K562 (cell line): Measurements from ENCODE around the gene OSCP1. TPM values are rescaled to one million over a fixed set of nuclear protein-coding genes. Genes with fewer than 3 reads are reported as not detected.

ENCODE experiments used
- ADNP ChIP-seq: fragments of 200-800 bp; sonication (Bioruptor generic); IDR thresholded peaks from 2 replicates; pipeline ENCODE4 v1.6.1; 2016; ENCODE audit warnings: missing genetic modification characterization, missing compliant biosample characterization
- CBX1 ChIP-seq: sonication (generic); IDR thresholded peaks from 2 replicates; pipeline ENCODE4 v1.6.1; 2016; ENCODE audit warnings: antibody characterized with exemption, low read depth, mild to moderate bottlenecking
- ELF2 ChIP-seq: fragments of 250-450 bp; sonication (Bioruptor Pico); IDR thresholded peaks from 2 replicates; pipeline ENCODE4 v1.5.0; 2021; ENCODE audit warnings: mild to moderate bottlenecking
- GTF2E2 ChIP-seq: fragments of 200-800 bp; sonication (Bioruptor generic); IDR thresholded peaks from 2 replicates; pipeline ENCODE4 v1.6.1; 2016; ENCODE audit warnings: missing genetic modification characterization, missing compliant biosample characterization
- ILK ChIP-seq: fragments of 450-650 bp; IDR thresholded peaks from 2 replicates; pipeline ENCODE4 v1.6.1; 2016; ENCODE audit warnings: missing genetic modification characterization, low read depth, mild to moderate bottlenecking, missing compliant biosample characterization, moderate library complexity, borderline replicate concordance
- MIER1 ChIP-seq: fragments of 450-650 bp; IDR thresholded peaks from 2 replicates; pipeline ENCODE4 v1.6.1; 2016; ENCODE audit warnings: antibody characterized with exemption, mild to moderate bottlenecking, low read depth
- MYBL2 ChIP-seq, 2 experiments: fragments of 450-650 bp in 1 of 2; sonication (generic) in 1 of 2; formaldehyde crosslinking in 1 of 2; IDR thresholded peaks; 2 replicates each; pipeline versions ENCODE4 v1.6.1 to v1.8.1; 2017 to 2022; ENCODE audit warnings: borderline replicate concordance in 1 of 2, inconsistent platforms in 1 of 2, low read depth in 1 of 2, mild to moderate bottlenecking in 1 of 2, missing genetic modification reagents in 1 of 2, moderate library complexity in 1 of 2
- STAT5B ChIP-seq: fragments of 250-450 bp; sonication (Bioruptor Pico); IDR thresholded peaks from 2 replicates; pipeline ENCODE4 v1.8.0; 2021; ENCODE audit warnings: mild to moderate bottlenecking, inconsistent platforms
- ZNF133 ChIP-seq: fragments of 250-450 bp; sonication (Bioruptor Pico); IDR thresholded peaks from 2 replicates; pipeline ENCODE4 v1.4.0; 2020; ENCODE audit warnings: mild to moderate bottlenecking
- ZNF274 ChIP-seq: IDR thresholded peaks from 2 replicates; pipeline ENCODE4 v1.6.1; 2011; ENCODE audit warnings: low read depth, mild to moderate bottlenecking, low read length, moderate library complexity, borderline replicate concordance
- ZNF764 ChIP-seq: fragments of 250-450 bp; sonication (Bioruptor Pico); IDR thresholded peaks from 2 replicates; pipeline ENCODE4 v1.4.0; 2020; ENCODE audit warnings: low read depth, mild to moderate bottlenecking, moderate library complexity
- ZNF77 ChIP-seq: fragments of 250-450 bp; sonication (Bioruptor Pico); IDR thresholded peaks from 2 replicates; pipeline ENCODE4 v1.5.0; 2020
- polyA plus RNA-seq, 8 experiments: library from polyadenylated mRNA; depleted of rRNA in 4 of 8; stranded (reverse) in 5 of 8; unstranded in 3 of 8; fragments of >200 nt; fragmentation: Nextera tagmentation in 2 of 8; fragmentation: Illumina TruSeq in 1 of 8; extraction: Ambion mirVana in 2 of 8; extraction: Trizol in 1 of 8; gene quantifications; 2 replicates each; pipeline versions ENCODE4 v1.2.1 to v1.2.3, GENCODE V29; 2011 to 2014; ENCODE audit warnings: inconsistent platforms in 1 of 8, missing spikeins in 1 of 8
- total RNA-seq, 7 experiments: library from RNA; depleted of rRNA in 6 of 7; stranded (reverse); fragments of >200 nt in 6 of 7; fragmentation: Illumina TruSeq in 2 of 7; extraction: Trizol in 2 of 7; gene quantifications; 2 replicates each; pipeline versions ENCODE4 v1.2.1 to v1.2.3, GENCODE V29; 2011 to 2021; ENCODE audit warnings: low replicate concordance in 1 of 7
- TF ChIP-seq, protein P1 (sequence below): IDR thresholded peaks from 2 replicates; pipeline ENCODE4 v1.6.1; 2011; ENCODE audit not compliant: insufficient read length; ENCODE audit errors: extremely low read depth
- TF ChIP-seq, protein P2 (sequence below): sonication (generic); formaldehyde crosslinking; IDR thresholded peaks from 2 replicates; pipeline ENCODE4 v1.8.0; 2022; ENCODE audit warnings: missing genetic modification reagents, mild to moderate bottlenecking, borderline replicate concordance
- TF ChIP-seq, protein P3 (sequence below): fragments of 450-650 bp; IDR thresholded peaks from 2 replicates; pipeline ENCODE4 v1.6.1; 2014; ENCODE audit warnings: low read depth, mild to moderate bottlenecking, moderate library complexity, borderline replicate concordance
- TF ChIP-seq, protein P4 (sequence below): IDR thresholded peaks from 2 replicates; pipeline ENCODE4 v1.6.1; 2012; ENCODE audit warnings: low read depth, low read length, improper control_type of control experiment, borderline replicate concordance
- TF ChIP-seq, protein P5 (sequence below): sonication (generic); formaldehyde crosslinking; IDR thresholded peaks from 2 replicates; pipeline ENCODE4 v1.8.0; 2022; ENCODE audit warnings: missing genetic modification reagents, mild to moderate bottlenecking, borderline replicate concordance
- TF ChIP-seq, protein P6 (sequence below): sonication (generic); formaldehyde crosslinking; IDR thresholded peaks from 2 replicates; pipeline ENCODE4 v1.8.1; 2022; ENCODE audit warnings: missing genetic modification reagents

OSCP1 gene
- total and polyA plus RNA-seq, 9 of the 15 experiments (the other 6 are each of a cell fraction or from before 2014, with no cell fraction given), result 0.15 to 0.40 (median 0.33) TPM; not detected in 5

DNA sequence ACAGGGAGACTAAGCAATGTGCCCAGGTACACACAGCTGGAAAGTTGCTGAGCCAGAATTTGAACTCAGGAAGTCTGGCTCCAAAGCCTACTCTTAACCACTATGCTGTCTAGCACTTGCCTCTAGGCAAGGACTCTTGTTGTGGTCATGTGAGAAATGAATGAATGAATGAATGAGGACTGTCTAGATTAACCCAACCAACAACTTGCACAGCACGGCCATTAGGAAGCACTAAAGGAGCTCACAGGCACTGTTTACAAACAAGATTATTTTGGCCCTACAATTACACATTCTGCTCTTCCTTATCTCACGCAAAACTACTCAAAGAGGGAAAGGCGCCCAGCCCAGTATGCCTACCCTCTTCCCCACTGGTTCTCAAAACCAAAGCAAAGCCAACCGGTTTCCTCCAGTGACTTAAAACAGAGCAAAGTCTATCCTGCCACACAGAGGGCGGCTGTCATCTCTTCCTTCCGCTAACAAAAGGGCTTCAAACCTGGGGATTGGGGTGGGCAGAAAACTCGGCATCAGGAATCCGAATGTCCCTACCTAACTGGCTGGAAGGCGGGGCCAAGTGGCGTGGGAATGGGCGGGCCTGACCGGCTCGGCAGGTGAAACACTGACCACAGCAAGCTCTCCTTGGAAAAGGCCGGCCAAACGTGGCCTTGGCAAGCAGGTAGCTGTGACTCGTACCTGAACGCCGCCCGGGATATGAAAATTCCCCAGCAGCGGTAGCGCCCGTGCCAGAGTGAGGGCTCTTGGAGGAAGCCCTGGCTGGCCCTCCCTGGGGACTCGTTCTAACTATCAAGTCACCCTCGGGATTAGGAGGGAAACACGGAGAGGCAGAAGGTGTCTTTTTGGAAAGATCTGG is 65.5 kb downstream of the OSCP1 start (continued):
- TF ChIP-seq ZNF77 (CRISPR knock-in tag) (no peak), ZNF764 (CRISPR knock-in tag) (no peak), MYBL2 (IDR thresholded peaks at IDR 0.05; ENCODE audit: low read depth) (no peak), MYBL2 (CRISPR knock-in tag; IDR thresholded peaks at IDR 0.05; ENCODE audit: borderline replicate concordance) (no peak), ELF2 (CRISPR knock-in tag) (no peak), MIER1 (no peak), ILK (tag) (no peak), CBX1 (no peak), ZNF133 (CRISPR knock-in tag) (no peak), ADNP (tag) (no peak), ZNF274 (no peak), STAT5B (CRISPR knock-in tag) (no peak), GTF2E2 (no peak)
- TF ChIP-seq, protein P1, sequence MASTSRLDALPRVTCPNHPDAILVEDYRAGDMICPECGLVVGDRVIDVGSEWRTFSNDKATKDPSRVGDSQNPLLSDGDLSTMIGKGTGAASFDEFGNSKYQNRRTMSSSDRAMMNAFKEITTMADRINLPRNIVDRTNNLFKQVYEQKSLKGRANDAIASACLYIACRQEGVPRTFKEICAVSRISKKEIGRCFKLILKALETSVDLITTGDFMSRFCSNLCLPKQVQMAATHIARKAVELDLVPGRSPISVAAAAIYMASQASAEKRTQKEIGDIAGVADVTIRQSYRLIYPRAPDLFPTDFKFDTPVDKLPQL, result no peak
- TF ChIP-seq, protein P2, sequence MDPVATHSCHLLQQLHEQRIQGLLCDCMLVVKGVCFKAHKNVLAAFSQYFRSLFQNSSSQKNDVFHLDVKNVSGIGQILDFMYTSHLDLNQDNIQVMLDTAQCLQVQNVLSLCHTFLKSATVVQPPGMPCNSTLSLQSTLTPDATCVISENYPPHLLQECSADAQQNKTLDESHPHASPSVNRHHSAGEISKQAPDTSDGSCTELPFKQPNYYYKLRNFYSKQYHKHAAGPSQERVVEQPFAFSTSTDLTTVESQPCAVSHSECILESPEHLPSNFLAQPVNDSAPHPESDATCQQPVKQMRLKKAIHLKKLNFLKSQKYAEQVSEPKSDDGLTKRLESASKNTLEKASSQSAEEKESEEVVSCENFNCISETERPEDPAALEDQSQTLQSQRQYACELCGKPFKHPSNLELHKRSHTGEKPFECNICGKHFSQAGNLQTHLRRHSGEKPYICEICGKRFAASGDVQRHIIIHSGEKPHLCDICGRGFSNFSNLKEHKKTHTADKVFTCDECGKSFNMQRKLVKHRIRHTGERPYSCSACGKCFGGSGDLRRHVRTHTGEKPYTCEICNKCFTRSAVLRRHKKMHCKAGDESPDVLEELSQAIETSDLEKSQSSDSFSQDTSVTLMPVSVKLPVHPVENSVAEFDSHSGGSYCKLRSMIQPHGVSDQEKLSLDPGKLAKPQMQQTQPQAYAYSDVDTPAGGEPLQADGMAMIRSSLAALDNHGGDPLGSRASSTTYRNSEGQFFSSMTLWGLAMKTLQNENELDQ (CRISPR knock-in tag), result peak; percentile 20; the same call in 1 of the 2 replicates
- TF ChIP-seq, protein P3, sequence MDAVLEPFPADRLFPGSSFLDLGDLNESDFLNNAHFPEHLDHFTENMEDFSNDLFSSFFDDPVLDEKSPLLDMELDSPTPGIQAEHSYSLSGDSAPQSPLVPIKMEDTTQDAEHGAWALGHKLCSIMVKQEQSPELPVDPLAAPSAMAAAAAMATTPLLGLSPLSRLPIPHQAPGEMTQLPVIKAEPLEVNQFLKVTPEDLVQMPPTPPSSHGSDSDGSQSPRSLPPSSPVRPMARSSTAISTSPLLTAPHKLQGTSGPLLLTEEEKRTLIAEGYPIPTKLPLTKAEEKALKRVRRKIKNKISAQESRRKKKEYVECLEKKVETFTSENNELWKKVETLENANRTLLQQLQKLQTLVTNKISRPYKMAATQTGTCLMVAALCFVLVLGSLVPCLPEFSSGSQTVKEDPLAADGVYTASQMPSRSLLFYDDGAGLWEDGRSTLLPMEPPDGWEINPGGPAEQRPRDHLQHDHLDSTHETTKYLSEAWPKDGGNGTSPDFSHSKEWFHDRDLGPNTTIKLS, result no peak
- TF ChIP-seq, protein P4, sequence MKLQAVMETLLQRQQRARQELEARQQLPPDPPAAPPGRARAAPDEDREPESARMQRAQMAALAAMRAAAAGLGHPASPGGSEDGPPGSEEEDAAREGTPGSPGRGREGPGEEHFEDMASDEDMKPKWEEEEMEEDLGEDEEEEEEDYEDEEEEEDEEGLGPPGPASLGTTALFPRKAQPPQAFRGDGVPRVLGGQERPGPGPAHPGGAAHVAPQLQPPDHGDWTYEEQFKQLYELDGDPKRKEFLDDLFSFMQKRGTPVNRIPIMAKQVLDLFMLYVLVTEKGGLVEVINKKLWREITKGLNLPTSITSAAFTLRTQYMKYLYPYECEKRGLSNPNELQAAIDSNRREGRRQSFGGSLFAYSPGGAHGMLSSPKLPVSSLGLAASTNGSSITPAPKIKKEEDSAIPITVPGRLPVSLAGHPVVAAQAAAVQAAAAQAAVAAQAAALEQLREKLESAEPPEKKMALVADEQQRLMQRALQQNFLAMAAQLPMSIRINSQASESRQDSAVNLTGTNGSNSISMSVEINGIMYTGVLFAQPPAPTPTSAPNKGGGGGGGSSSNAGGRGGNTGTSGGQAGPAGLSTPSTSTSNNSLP, result no peak
- TF ChIP-seq, protein P5, sequence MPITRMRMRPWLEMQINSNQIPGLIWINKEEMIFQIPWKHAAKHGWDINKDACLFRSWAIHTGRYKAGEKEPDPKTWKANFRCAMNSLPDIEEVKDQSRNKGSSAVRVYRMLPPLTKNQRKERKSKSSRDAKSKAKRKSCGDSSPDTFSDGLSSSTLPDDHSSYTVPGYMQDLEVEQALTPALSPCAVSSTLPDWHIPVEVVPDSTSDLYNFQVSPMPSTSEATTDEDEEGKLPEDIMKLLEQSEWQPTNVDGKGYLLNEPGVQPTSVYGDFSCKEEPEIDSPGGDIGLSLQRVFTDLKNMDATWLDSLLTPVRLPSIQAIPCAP (CRISPR knock-in tag), result no peak
- TF ChIP-seq, protein P6, sequence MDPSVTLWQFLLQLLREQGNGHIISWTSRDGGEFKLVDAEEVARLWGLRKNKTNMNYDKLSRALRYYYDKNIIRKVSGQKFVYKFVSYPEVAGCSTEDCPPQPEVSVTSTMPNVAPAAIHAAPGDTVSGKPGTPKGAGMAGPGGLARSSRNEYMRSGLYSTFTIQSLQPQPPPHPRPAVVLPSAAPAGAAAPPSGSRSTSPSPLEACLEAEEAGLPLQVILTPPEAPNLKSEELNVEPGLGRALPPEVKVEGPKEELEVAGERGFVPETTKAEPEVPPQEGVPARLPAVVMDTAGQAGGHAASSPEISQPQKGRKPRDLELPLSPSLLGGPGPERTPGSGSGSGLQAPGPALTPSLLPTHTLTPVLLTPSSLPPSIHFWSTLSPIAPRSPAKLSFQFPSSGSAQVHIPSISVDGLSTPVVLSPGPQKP (CRISPR knock-in tag), result no peak
